T-helper 1 cell treated with Interleukin-12 subunit alpha and Interleukin-12 subunit beta and Interleukin-4 antibody, amounts not matched to agents 30 μg/mL and 1 μg/mL, for 36 hours (primary cell): Measurements from ENCODE around the gene METTL8.
"Not testable (repeated sequence)": the region's sequence is repeated elsewhere in the genome, so short reads cannot be mapped to it uniquely, and the experiment has no call there.

Experiments used
- H3K27ac Mint-ChIP-seq: one replicate; pipeline ENCODE4 v1.8.0; 2021; ENCODE audit warnings: mild to moderate bottlenecking, mixed read lengths
- H3K27me3 Mint-ChIP-seq: one replicate; pipeline ENCODE4 v1.8.0; 2021; ENCODE audit warnings: low read depth, mixed read lengths
- H3K36me3 Mint-ChIP-seq: one replicate; pipeline ENCODE4 v1.8.0; 2021; ENCODE audit warnings: low read depth, mixed read lengths
- H3K4me1 Mint-ChIP-seq: one replicate; pipeline ENCODE4 v1.8.0; 2021; ENCODE audit warnings: low read depth, mixed read lengths
- H3K4me3 Mint-ChIP-seq: one replicate; pipeline ENCODE4 v1.8.0; 2021; ENCODE audit warnings: mild to moderate bottlenecking, moderate library complexity, mixed read lengths
- H3K9me3 Mint-ChIP-seq: one replicate; pipeline ENCODE4 v1.8.0; 2021; ENCODE audit warnings: mixed read lengths

Gene METTL8

GRCh38 chr2:171327043-171327496, 106.7 kb downstream of the METTL8 start:
- peaks cover 14% of the 10 kb centered on the region for H3K36me3 Mint-ChIP-seq
- no peaks in the 10 kb centered on the region for H3K27me3 Mint-ChIP-seq
- peaks cover 27% of the 10 kb centered on the region for H3K4me1 Mint-ChIP-seq
- H3K9me3 Mint-ChIP-seq: no peaks in the 10 kb centered on the region
- peak overlapping the region; percentile 14 for H3K4me3 Mint-ChIP-seq
- peak overlapping the region; percentile 7 for H3K27ac Mint-ChIP-seq

GRCh38 chr2:171325886-171326585, 107.8 kb downstream of the METTL8 start:
- Mint-ChIP-seq H3K4me3 (peak overlapping the region; percentile 49), H3K27me3 (no peaks in the 10 kb centered on the region), H3K27ac (peak overlapping the region; percentile 84), H3K9me3 (no peaks in the 10 kb centered on the region), H3K4me1 (peaks cover 29% of the 10 kb centered on the region), H3K36me3 (peaks cover 17% of the 10 kb centered on the region)

GRCh38 chr2:171323971-171324528, 109.7 kb downstream of the METTL8 start:
- Mint-ChIP-seq H3K27me3 (no peaks in the 10 kb centered on the region), H3K4me3 (no peak overlapping the region), H3K27ac (peak overlapping the region; percentile 24), H3K36me3 (peaks cover 18% of the 10 kb centered on the region), H3K9me3 (no peaks in the 10 kb centered on the region), H3K4me1 (peaks cover 49% of the 10 kb centered on the region)

- no peaks in the 10 kb centered on the region for H3K9me3 Mint-ChIP-seq
- peaks cover 17% of the 10 kb centered on the region for H3K36me3 Mint-ChIP-seq
- no peak overlapping the region for H3K4me3 Mint-ChIP-seq
- H3K27ac Mint-ChIP-seq: no peak overlapping the region
- H3K4me1 Mint-ChIP-seq: peaks cover 56% of the 10 kb centered on the region
- H3K27me3 Mint-ChIP-seq: no peaks in the 10 kb centered on the region
Observed at GRCh38 chr2:171322928-171323327, 110.9 kb downstream of the METTL8 start.

GRCh38 chr2:171320731-171321130, 113.1 kb downstream of the METTL8 start:
- Mint-ChIP-seq H3K27me3 (no peaks in the 10 kb centered on the region), H3K9me3 (no peaks in the 10 kb centered on the region), H3K27ac (peak overlapping the region; percentile 56), H3K4me1 (peaks cover 51% of the 10 kb centered on the region), H3K4me3 (no peak overlapping the region), H3K36me3 (peaks cover 16% of the 10 kb centered on the region)

GRCh38 chr2:171320208-171320621, 113.6 kb downstream of the METTL8 start:
- H3K4me1 Mint-ChIP-seq: peaks cover 50% of the 10 kb centered on the region
- peak overlapping the region; percentile 56 for H3K27ac Mint-ChIP-seq
- peaks cover 16% of the 10 kb centered on the region for H3K36me3 Mint-ChIP-seq
- no peaks in the 10 kb centered on the region for H3K27me3 Mint-ChIP-seq
- no peaks in the 10 kb centered on the region for H3K9me3 Mint-ChIP-seq
- H3K4me3 Mint-ChIP-seq: no peak overlapping the region

GRCh38 chr2:171319164-171319810, 114.5 kb downstream of the METTL8 start:
- Mint-ChIP-seq H3K36me3 (peaks cover 15% of the 10 kb centered on the region), H3K4me3 (peak overlapping the region; percentile 64), H3K27ac (peak overlapping the region; percentile 91), H3K27me3 (no peaks in the 10 kb centered on the region), H3K9me3 (no peaks in the 10 kb centered on the region), H3K4me1 (peaks cover 49% of the 10 kb centered on the region)

GRCh38 chr2:171318463-171318934, 115.3 kb downstream of the METTL8 start:
- H3K36me3 Mint-ChIP-seq: peaks cover 16% of the 10 kb centered on the region
- H3K9me3 Mint-ChIP-seq: peaks cover 6% of the 10 kb centered on the region
- H3K27ac Mint-ChIP-seq: peak overlapping the region; percentile 91
- peak overlapping the region; percentile 64 for H3K4me3 Mint-ChIP-seq
- no peaks in the 10 kb centered on the region for H3K27me3 Mint-ChIP-seq
- peaks cover 48% of the 10 kb centered on the region for H3K4me1 Mint-ChIP-seq

GRCh38 chr2:171317492-171318125, 116.2 kb downstream of the METTL8 start:
- Mint-ChIP-seq H3K27ac (peak overlapping the region; percentile 43), H3K27me3 (no peaks in the 10 kb centered on the region), H3K4me1 (peaks cover 48% of the 10 kb centered on the region), H3K36me3 (peaks cover 12% of the 10 kb centered on the region), H3K9me3 (peaks cover 7% of the 10 kb centered on the region), H3K4me3 (no peak overlapping the region)

DNA sequence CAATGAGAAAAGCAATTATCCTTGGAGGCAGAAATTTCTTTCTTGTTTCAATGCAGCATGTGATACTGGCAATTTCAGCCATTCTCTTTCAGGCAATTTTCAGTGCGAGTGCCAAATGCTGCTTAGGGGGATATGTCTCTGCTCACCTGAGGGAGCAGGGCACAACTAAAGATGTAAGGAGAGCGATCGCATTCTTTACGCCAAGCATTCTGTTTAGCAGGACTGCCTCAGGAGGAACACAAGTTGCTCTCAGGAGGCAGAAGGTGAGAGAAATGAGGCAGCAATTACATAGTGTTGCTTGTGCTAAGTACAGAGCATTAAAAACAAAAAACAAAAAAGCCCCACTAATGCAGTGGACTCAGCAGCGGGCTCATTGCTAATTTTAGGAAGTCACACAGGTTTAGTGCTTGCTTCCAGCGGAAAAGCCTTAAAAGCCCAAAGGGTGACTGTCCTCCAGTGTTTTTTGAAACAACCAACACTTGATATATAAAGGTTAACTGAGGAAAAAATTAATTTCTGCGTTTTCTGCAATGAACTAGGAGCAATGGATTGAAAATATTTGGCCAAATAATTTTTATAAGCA, 116.9 kb downstream of the METTL8 start:
- Mint-ChIP-seq H3K27ac (no peak overlapping the region), H3K36me3 (peaks cover 14% of the 10 kb centered on the region), H3K27me3 (no peaks in the 10 kb centered on the region), H3K4me3 (no peak overlapping the region), H3K9me3 (peaks cover 12% of the 10 kb centered on the region), H3K4me1 (peaks cover 48% of the 10 kb centered on the region)

DNA sequence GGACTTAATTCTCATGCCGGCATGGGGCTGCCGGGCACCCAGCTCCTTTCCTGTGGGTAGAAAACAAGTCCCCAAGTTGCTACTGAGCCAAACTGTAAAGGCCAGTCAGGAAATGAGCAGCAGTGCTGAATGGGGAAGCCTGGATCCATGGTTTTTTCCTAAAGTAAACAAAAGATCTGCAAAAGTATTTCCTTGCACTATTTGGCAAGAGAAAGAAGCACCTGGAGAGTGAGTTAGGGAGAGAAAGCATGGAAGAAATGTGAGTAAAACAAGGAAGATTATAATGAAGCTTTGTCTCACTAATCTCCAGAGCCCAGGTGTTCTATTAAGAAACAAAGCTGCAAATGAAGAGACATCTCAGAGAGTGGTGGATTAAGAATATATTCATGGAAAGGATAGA, 117.6 kb downstream of the METTL8 start:
- Mint-ChIP-seq H3K4me1 (peaks cover 48% of the 10 kb centered on the region), H3K4me3 (no peak overlapping the region), H3K36me3 (peaks cover 17% of the 10 kb centered on the region), H3K27me3 (no peaks in the 10 kb centered on the region), H3K9me3 (peaks cover 18% of the 10 kb centered on the region), H3K27ac (no peak overlapping the region)

DNA sequence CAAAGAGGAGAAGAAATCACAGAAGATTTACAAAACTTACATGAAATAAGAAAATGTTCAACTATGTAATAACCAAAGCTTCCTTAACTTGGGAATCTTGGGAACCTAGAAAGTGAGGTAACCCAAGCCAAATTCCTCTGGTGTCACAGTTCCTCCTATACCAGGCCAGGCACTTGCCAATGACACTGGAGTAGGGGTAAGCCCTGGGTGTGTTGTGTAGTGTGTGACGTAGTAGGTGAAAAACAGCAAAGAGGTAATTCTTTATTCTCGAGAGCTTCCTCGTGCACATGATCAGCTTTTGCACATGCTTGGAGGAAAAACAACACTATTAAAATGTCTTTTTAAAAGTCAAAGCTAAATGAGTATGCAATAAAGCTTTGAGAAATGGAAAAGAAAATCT, 118.0 kb downstream of the METTL8 start:
- peaks cover 44% of the 10 kb centered on the region for H3K4me1 Mint-ChIP-seq
- H3K9me3 Mint-ChIP-seq: peaks cover 22% of the 10 kb centered on the region
- H3K36me3 Mint-ChIP-seq: peaks cover 20% of the 10 kb centered on the region
- H3K27me3 Mint-ChIP-seq: no peaks in the 10 kb centered on the region
- no peak overlapping the region for H3K4me3 Mint-ChIP-seq
- H3K27ac Mint-ChIP-seq: no peak overlapping the region

DNA sequence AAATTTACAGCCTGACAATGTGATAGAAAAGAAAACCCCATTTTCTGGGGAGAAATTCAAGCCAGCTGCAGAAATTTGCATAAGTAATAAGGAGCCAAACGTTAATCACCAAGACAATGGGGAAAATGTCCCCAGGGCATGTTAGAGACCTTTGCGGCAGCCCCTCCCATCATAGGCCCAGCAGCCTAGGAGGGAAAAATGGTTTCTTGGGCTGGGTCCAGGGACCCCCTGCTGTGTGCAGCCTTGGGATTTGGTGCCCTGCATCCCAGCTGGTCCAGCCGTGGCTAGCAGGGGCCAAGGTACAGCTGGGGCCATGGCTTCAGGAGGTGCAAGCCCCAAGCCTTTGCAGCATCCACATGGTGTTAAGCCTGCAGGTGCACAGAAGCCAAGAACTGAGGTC, 121.6 kb downstream of the METTL8 start:
- H3K4me1 Mint-ChIP-seq, H3K27ac Mint-ChIP-seq, H3K4me3 Mint-ChIP-seq, H3K27me3 Mint-ChIP-seq: not testable (repeated sequence)
- peaks cover 25% of the 10 kb centered on the region for H3K9me3 Mint-ChIP-seq
- peaks cover 20% of the 10 kb centered on the region for H3K36me3 Mint-ChIP-seq

DNA sequence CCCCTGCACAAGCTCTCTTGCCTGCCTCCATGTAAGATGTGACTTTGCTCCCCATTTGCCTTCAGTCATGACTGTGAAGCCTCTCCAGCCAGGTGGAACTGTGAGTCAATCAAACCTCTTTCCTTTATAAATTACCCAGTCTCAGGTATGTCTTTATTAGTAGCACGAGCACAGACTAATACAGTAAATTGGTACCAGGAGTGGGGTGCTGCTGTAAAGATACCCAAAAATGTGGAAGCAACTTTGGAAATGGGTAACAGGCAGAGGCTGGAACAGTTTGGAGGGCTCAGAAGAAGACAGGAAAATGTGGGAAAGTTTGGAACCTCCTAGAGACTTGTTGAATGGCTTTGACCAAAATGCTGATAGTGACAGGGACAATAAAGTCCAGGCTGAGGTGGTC, 122.2 kb downstream of the METTL8 start:
- peaks cover 25% of the 10 kb centered on the region for H3K9me3 Mint-ChIP-seq
- peaks cover 20% of the 10 kb centered on the region for H3K36me3 Mint-ChIP-seq
- not testable (repeated sequence) for H3K4me3 Mint-ChIP-seq, H3K27me3 Mint-ChIP-seq, H3K27ac Mint-ChIP-seq, H3K4me1 Mint-ChIP-seq
